Sigmoid colon (tissue), 4 donors: ENCODE data around the gene RASAL2.

Experiments
- EP300 ChIP-seq, 4 donors: sonication (generic); formaldehyde crosslinking; IDR thresholded peaks; one replicate each; pipeline ENCODE4 v1.6.1; 2017; ENCODE audit warnings: antibody characterized with exemption in 4 of 4
- POLR2A ChIP-seq, 2 donors: fragments of 450-650 bp; IDR thresholded peaks; one replicate each; pipeline ENCODE4 v1.6.1; 2016; ENCODE audit warnings: antibody characterized with exemption in 2 of 2, mild to moderate bottlenecking in 2 of 2, moderate library complexity in 2 of 2
- POLR2AphosphoS5 ChIP-seq, 4 donors: sonication (generic); formaldehyde crosslinking; IDR thresholded peaks; one replicate each; pipeline ENCODE4 v1.6.1; 2017; ENCODE audit warnings: antibody characterized with exemption in 4 of 4
- TF ChIP-seq, protein P1 (sequence below), 4 experiments: fragments of 450-650 bp in 3 of 4; fragments of 200-600 bp in 1 of 4; IDR thresholded peaks; one replicate each; pipeline ENCODE4 v1.5.1; 2016 to 2019; ENCODE audit warnings: antibody characterized with exemption in 4 of 4, mild to moderate bottlenecking in 3 of 4, moderate library complexity in 2 of 4

DNA sequence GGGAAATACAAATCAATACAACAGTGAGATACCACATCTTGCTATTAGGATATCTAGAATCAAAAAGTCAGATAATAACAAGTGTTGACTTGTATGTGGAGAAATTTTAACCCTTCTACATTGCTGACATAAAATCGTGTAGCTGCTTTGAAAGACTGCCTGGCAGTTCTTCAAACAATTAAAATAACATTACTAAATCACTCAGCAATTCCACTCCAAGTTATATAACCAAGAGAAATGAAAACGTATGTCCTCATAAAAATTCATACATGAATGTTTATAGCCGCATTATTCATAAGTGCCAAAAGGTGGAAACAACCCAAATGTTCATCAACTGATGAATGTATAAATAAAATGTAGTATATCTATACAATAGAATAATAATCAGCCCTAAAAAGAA is 164.6 kb downstream of the RASAL2 start:
- TF ChIP-seq, protein P1, sequence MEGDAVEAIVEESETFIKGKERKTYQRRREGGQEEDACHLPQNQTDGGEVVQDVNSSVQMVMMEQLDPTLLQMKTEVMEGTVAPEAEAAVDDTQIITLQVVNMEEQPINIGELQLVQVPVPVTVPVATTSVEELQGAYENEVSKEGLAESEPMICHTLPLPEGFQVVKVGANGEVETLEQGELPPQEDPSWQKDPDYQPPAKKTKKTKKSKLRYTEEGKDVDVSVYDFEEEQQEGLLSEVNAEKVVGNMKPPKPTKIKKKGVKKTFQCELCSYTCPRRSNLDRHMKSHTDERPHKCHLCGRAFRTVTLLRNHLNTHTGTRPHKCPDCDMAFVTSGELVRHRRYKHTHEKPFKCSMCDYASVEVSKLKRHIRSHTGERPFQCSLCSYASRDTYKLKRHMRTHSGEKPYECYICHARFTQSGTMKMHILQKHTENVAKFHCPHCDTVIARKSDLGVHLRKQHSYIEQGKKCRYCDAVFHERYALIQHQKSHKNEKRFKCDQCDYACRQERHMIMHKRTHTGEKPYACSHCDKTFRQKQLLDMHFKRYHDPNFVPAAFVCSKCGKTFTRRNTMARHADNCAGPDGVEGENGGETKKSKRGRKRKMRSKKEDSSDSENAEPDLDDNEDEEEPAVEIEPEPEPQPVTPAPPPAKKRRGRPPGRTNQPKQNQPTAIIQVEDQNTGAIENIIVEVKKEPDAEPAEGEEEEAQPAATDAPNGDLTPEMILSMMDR (IDR thresholded peaks at IDR 0.05): no peak
- no peak for TF ChIP-seq POLR2A (IDR thresholded peaks at IDR 0.05)
- TF ChIP-seq EP300 (IDR thresholded peaks at IDR 0.05): no peak
- TF ChIP-seq POLR2AphosphoS5 (IDR thresholded peaks at IDR 0.05): no peak
